B cell (primary cell): ENCODE results near the gene NTNG1.

ENCODE experiments used
- EZH2 ChIP-seq: IDR thresholded peaks from 2 replicates; pipeline ENCODE4 v1.6.1; 2012; ENCODE audit warnings: borderline replicate concordance, low read depth, mild to moderate bottlenecking, moderate library complexity, low read length; ENCODE audit not compliant: insufficient read depth, poor library complexity, severe bottlenecking
- TF ChIP-seq, protein P1 (sequence below): fragments of 200-600 bp; IDR thresholded peaks from one replicate; pipeline ENCODE4 v1.8.0; 2022; ENCODE audit warnings: antibody characterized with exemption, mild to moderate bottlenecking

GRCh38 chr1:107138166-107138565, 2.7 kb upstream of the NTNG1 start:
- TF ChIP-seq, protein P1, sequence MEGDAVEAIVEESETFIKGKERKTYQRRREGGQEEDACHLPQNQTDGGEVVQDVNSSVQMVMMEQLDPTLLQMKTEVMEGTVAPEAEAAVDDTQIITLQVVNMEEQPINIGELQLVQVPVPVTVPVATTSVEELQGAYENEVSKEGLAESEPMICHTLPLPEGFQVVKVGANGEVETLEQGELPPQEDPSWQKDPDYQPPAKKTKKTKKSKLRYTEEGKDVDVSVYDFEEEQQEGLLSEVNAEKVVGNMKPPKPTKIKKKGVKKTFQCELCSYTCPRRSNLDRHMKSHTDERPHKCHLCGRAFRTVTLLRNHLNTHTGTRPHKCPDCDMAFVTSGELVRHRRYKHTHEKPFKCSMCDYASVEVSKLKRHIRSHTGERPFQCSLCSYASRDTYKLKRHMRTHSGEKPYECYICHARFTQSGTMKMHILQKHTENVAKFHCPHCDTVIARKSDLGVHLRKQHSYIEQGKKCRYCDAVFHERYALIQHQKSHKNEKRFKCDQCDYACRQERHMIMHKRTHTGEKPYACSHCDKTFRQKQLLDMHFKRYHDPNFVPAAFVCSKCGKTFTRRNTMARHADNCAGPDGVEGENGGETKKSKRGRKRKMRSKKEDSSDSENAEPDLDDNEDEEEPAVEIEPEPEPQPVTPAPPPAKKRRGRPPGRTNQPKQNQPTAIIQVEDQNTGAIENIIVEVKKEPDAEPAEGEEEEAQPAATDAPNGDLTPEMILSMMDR: no peak
- TF ChIP-seq EZH2: no peak
